ENCODE data around the gene GRB14. TPM values are rescaled to one million over a fixed set of nuclear protein-coding genes. Genes with fewer than 3 reads are reported as not detected.

Gene GRB14
- total RNA-seq, 1 donor from 2014 or later = 13.6 TPM

DNA sequence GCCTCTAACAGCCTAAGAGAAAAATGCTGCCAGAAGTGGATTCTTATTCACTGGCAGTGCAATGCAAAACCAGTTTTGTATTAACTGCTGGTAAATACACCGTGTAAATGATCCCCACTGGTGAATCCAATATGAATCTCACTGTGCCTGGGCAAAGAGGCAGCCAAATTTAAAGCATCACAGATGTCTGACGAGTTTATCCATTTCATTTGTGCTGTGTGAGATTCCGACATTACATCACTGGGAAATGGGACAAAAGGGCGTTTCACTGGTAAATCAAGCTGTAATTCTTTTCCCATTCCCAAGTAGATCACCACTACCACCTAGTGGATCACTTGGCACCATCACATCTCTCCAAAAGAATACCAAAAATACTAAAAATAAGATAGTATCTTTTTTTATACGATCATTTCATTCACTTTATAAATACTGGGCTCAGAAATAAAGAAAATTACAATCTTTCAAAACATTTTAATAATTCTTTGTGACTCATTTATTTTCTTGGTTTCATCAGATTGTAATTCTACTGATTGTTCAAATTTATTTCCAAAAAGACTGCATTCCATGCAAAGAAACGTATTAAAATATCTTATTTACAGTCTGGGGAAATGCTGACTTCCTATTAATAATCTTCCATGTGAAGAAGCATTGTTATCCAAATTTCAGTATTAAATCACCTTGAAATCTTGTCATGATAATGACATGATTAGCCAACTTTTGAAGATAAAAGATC is 125.6 kb downstream of the GRB14 start:
- no peak overlapping the region for H3K27ac Mint-ChIP-seq
- DNase-seq (ENCODE audit: low spot score in 2 of 2, unreplicated experiment in 2 of 2) = no peak
- H3K4me3 Mint-ChIP-seq = no peak overlapping the region
- TF ChIP-seq, protein P1, sequence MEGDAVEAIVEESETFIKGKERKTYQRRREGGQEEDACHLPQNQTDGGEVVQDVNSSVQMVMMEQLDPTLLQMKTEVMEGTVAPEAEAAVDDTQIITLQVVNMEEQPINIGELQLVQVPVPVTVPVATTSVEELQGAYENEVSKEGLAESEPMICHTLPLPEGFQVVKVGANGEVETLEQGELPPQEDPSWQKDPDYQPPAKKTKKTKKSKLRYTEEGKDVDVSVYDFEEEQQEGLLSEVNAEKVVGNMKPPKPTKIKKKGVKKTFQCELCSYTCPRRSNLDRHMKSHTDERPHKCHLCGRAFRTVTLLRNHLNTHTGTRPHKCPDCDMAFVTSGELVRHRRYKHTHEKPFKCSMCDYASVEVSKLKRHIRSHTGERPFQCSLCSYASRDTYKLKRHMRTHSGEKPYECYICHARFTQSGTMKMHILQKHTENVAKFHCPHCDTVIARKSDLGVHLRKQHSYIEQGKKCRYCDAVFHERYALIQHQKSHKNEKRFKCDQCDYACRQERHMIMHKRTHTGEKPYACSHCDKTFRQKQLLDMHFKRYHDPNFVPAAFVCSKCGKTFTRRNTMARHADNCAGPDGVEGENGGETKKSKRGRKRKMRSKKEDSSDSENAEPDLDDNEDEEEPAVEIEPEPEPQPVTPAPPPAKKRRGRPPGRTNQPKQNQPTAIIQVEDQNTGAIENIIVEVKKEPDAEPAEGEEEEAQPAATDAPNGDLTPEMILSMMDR (IDR thresholded peaks at IDR 0.05; ENCODE audit: unreplicated experiment) = peak; percentile 38
- no peaks in the 10 kb centered on the region for H3K36me3 Mint-ChIP-seq
- H3K27me3 Mint-ChIP-seq (ENCODE audit: low read depth) = no peaks in the 10 kb centered on the region
- no peaks in the 10 kb centered on the region for H3K4me1 Mint-ChIP-seq
- no peaks in the 10 kb centered on the region for H3K9me3 Mint-ChIP-seq

DNA sequence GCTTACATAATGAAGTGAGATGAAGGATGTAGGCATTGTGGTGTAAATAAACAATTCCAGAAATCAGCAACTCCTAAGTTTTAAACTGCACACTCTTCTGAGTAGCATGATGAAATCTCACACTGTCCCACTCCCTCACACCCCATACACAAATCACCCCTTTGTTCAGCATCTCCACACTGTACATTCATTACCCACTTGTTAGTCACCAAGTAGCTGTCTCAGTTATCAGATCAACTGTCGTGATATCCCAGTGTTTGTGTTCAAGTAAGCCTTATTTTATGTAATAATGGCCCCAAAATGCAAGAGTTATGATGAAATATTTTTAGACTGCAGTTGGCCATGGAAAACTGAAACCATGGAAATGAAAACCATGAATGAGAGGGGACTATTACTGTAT is 135.7 kb downstream of the GRB14 start:
- H3K4me3 Mint-ChIP-seq = no peak overlapping the region
- H3K27ac Mint-ChIP-seq = no peak overlapping the region
- no peaks in the 10 kb centered on the region for H3K4me1 Mint-ChIP-seq
- no peak for DNase-seq (ENCODE audit: low spot score in 2 of 2, unreplicated experiment in 2 of 2)
- no peaks in the 10 kb centered on the region for H3K9me3 Mint-ChIP-seq
- TF ChIP-seq, protein P1 (IDR thresholded peaks at IDR 0.05; ENCODE audit: unreplicated experiment) = no peak
- H3K27me3 Mint-ChIP-seq (ENCODE audit: low read depth) = peaks cover 2% of the 10 kb centered on the region
- H3K36me3 Mint-ChIP-seq = no peaks in the 10 kb centered on the region

DNA sequence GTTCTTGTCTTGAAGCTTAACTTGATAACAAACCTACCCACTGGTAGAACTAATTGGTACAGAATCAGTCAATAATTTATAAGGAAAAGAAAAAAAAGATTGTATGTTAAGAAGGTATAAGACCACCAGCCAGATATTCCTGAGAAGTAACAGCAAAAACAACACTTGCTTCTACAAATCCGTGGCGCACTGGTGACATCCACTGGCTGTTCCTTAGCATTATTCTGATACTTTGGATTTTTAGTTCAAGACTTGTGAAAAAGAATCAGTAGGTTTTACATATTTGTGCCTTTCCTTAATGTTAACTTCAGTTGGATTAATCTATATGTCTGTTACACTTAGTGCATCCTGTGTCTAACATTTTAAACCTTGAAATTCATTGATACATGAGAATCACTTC is 141.8 kb downstream of the GRB14 start:
- DNase-seq (ENCODE audit: low spot score in 2 of 2, unreplicated experiment in 2 of 2) = peak; percentile 19 to 59
- H3K4me3 Mint-ChIP-seq = no peak overlapping the region
- H3K36me3 Mint-ChIP-seq = no peaks in the 10 kb centered on the region
- peaks cover 5% of the 10 kb centered on the region for H3K27me3 Mint-ChIP-seq (ENCODE audit: low read depth)
- H3K9me3 Mint-ChIP-seq = no peaks in the 10 kb centered on the region
- H3K27ac Mint-ChIP-seq = no peak overlapping the region
- TF ChIP-seq, protein P1 (IDR thresholded peaks at IDR 0.05; ENCODE audit: unreplicated experiment) = peak; percentile 22
- no peaks in the 10 kb centered on the region for H3K4me1 Mint-ChIP-seq

DNA sequence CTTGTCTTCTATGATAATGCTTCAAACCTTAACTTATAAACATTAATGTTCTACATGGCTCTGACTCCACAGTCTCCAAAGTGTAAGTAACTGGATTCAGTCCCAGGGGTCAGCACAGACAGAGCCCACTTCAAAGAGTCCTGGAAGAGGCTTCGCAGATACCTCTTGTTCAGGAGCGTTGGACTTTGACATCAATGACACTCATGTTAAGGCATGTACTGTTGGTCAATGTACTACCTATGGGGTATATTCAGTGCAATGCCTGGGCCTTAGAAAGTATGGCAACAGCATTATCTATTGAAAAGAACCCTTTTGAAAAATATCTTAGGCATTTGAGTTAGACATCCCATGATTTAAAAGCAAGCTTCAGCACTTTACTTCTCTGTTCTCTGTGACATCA is 143.1 kb downstream of the GRB14 start:
- TF ChIP-seq, protein P1 (IDR thresholded peaks at IDR 0.05; ENCODE audit: unreplicated experiment) = no peak
- H3K27me3 Mint-ChIP-seq (ENCODE audit: low read depth) = peaks cover 7% of the 10 kb centered on the region
- H3K27ac Mint-ChIP-seq = no peak overlapping the region

GRCh38 chr2:164474873-164475272 is 146.4 kb downstream of the GRB14 start:
- H3K27me3 Mint-ChIP-seq (ENCODE audit: low read depth) = peaks cover 5% of the 10 kb centered on the region
- H3K9me3 Mint-ChIP-seq = no peaks in the 10 kb centered on the region
- H3K4me3 Mint-ChIP-seq = no peak overlapping the region
- H3K36me3 Mint-ChIP-seq = no peaks in the 10 kb centered on the region
- H3K27ac Mint-ChIP-seq = no peak overlapping the region
- no peaks in the 10 kb centered on the region for H3K4me1 Mint-ChIP-seq
- TF ChIP-seq, protein P1 (IDR thresholded peaks at IDR 0.05; ENCODE audit: unreplicated experiment) = no peak
- DNase-seq (ENCODE audit: low spot score in 2 of 2, unreplicated experiment in 2 of 2) = no peak

More for the DNA sequence above, 143.1 kb downstream of the GRB14 start:
- no peak for DNase-seq (ENCODE audit: low spot score in 2 of 2, unreplicated experiment in 2 of 2)
- Mint-ChIP-seq H3K36me3 (no peaks in the 10 kb centered on the region), H3K4me1 (no peaks in the 10 kb centered on the region), H3K4me3 (no peak overlapping the region), H3K9me3 (no peaks in the 10 kb centered on the region)

Measured in mesothelial cell of epicardium (in vitro differentiated cells).